ENCODE measurements around the gene PIP4K2B. TPM values are rescaled to one million over a fixed set of nuclear protein-coding genes. Genes with fewer than 3 reads are reported as not detected.

The PIP4K2B gene
- total RNA-seq, 4 donors from 2014 or later, result 14.4 to 32.6 (median 24.1) TPM

DNA sequence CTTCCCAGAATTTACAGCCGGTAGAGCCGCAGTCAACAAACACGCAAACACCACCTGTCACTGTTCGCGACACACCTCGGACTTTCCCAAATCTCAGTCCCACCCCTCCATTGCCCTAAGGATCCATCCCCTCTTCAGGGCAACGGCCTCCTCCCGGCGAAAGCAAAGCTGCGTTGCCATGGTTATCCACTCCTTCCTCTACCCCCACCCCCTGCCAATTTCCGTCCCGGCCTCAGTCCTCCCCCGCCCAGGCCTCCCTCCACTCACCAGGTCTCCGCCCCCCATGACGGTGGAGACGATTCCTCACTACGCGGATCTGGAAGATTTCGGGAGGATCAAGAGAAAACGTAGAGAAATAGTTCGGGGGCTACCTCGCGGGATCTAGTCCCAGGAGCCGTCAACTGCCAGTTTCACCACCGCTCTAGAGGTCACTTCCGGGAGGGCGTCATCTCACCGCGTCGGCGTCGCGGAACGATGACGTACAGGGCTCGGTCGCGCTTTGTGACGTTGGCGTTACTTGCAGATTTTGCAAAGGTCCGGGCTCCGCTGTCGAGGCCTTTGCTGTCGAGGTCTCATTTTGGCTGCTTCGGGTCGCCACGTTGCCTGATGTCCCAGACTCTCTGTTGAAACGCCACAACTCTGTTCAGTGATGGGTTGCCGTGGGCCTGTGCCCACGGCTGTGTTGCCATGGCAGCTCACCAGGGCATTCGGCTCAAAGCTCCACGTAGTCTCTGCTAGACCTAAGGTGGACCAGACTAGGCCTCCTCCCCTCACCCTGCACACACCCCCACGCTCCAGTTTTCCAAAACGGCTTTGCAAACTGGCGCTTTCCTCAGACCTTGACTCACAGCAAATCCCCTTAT is 25.8 kb upstream of the PIP4K2B start, which contains the start of gene CWC25:
CWC25 (minus strand) TSS at position 423 of the 863 bp plus-strand sequence; CDS start at position 285, 138 bp downstream.
- WGBS, 2 donors, result 0 to 2% methylated on average over 21 to 32 of the region's 55 CpGs
- peaks cover 4 to 21% (median 7%) of the 10 kb centered on the region in 3 donors for H3K36me3 ChIP-seq
- TF ChIP-seq, protein P1, sequence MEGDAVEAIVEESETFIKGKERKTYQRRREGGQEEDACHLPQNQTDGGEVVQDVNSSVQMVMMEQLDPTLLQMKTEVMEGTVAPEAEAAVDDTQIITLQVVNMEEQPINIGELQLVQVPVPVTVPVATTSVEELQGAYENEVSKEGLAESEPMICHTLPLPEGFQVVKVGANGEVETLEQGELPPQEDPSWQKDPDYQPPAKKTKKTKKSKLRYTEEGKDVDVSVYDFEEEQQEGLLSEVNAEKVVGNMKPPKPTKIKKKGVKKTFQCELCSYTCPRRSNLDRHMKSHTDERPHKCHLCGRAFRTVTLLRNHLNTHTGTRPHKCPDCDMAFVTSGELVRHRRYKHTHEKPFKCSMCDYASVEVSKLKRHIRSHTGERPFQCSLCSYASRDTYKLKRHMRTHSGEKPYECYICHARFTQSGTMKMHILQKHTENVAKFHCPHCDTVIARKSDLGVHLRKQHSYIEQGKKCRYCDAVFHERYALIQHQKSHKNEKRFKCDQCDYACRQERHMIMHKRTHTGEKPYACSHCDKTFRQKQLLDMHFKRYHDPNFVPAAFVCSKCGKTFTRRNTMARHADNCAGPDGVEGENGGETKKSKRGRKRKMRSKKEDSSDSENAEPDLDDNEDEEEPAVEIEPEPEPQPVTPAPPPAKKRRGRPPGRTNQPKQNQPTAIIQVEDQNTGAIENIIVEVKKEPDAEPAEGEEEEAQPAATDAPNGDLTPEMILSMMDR (IDR thresholded peaks at IDR 0.05), result peak in 2 of 6 experiments; percentile 25 to 33
- TF ChIP-seq POLR2A (IDR thresholded peaks at IDR 0.05), result peak in 3 of 4 donors; percentile 79 to 92 (median 91)
- H3K4me1 ChIP-seq, result peaks cover 15 to 38% (median 15%) of the 10 kb centered on the region in 3 donors
- no peaks in the 10 kb centered on the region for H3K27me3 ChIP-seq
- intact Hi-C loops (cut with DNase I), result no loop called here
- no peaks in the 10 kb centered on the region for H3K9me3 ChIP-seq
- peak within 1 kb of the TSS; percentile 96 to 100 (median 98) for H3K27ac ChIP-seq
- H3K4me3 ChIP-seq, result peak within 1 kb of the TSS; percentile 82 to 98 (median 88)
- DNase-seq, result peak; percentile 61

DNA sequence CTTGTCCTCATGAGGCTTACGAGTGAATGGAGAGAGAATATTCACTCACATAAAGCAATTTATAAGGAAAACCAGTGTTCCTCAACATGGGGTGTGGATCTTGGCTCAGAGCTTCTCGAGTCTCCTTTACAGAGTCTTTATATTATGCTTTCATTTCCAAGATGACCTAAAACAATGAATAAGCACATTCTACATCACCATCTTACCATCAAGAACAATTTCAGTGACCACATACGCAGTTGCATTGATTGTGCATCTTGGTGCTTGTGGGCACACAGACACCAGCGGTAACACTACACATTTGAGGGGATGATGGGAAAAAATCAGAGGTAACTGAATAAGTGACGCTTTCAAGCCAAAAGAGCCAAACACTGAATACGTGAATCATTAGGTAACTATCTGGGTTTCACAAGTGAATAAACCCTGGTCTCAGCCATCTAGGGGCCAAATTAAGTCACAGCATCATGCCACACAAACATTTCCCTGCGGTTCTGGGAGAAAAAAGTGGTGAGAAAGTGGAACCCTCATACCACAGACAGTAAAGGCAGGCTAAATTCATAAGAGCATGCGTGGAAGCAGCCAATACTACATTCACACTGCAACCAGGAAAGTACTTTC is 16.3 kb upstream of the PIP4K2B start:
- H3K27me3 ChIP-seq, result no peaks in the 10 kb centered on the region
- intact Hi-C loops (cut with DNase I), result no loop called here
- no peaks in the 10 kb centered on the region for H3K4me1 ChIP-seq
- no peak overlapping the region for H3K27ac ChIP-seq
- no peak for TF ChIP-seq POLR2A (IDR thresholded peaks at IDR 0.05)
- TF ChIP-seq, protein P1 (IDR thresholded peaks at IDR 0.05), result peak in 3 of 6 experiments; percentile 12 to 30 (median 14)
- 67 to 72% methylated on average over 8 of the region's 8 CpGs for WGBS, 2 donors
- no peak for DNase-seq
- H3K9me3 ChIP-seq, result no peaks in the 10 kb centered on the region
- H3K36me3 ChIP-seq, result peaks cover 20 to 100% (median 45%) of the 10 kb centered on the region in 3 donors
- H3K4me3 ChIP-seq, result no peak overlapping the region

DNA sequence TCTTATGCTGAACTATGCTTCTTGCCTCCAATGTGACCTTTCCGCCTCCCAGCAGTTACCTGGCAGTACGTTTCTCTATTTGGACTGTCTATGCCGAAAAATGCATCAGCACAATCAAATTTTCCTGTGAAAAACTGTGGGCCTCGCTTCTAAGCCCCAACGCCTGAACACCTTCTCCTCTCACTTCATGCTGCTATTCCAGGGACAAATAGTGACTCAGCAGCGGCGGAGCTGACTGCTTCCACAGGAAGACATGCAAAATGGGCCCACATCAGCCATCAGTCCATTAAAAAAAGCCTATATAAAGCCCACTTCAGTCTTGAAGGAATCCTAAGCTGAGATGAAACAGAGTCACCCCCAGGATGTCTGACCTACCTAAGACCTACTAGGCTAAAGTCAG is 10.5 kb upstream of the PIP4K2B start:
- WGBS, 2 donors, result 94 to 96% methylated on average over 7 of the region's 7 CpGs
- Histone ChIP-seq H3K36me3 (peaks cover 40 to 100% (median 73%) of the 10 kb centered on the region in 3 donors), H3K27me3 (no peaks in the 10 kb centered on the region), H3K4me1 (no peaks in the 10 kb centered on the region), H3K27ac (no peak overlapping the region), H3K4me3 (no peak overlapping the region), H3K9me3 (no peaks in the 10 kb centered on the region)
- intact Hi-C loops (cut with DNase I), result no loop called here
- no peak for TF ChIP-seq POLR2A (IDR thresholded peaks at IDR 0.05)
- TF ChIP-seq, protein P1 (IDR thresholded peaks at IDR 0.05), result no peak
- DNase-seq, result no peak

DNA sequence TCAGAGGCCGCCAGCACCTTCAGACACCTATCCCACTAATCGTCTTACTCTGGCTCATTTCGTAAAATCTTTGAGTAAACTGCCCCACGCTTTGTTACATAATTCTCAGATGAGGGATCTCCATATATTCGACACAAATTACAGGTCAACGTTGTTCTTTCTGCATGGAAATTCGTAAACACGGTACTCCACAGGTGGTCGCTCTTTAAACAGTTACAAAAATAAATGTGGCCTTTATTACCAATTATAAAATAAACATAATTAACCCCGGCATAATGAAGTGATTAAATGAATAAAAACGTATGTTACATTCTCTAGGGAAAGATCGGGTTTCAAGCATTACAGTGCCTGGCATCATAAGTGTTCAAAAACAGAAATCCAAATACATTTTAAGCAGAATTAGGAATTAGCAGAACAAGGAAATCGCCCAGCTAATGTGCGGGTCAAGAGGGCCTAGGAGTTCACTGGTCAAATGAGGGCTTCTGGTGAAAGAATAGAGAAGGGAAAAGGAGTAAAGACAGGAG is 943 bp upstream of the PIP4K2B start:
- TF ChIP-seq, protein P1 (IDR thresholded peaks at IDR 0.05), result no peak
- no peak for TF ChIP-seq POLR2A (IDR thresholded peaks at IDR 0.05)
- WGBS, 2 donors, result 16 to 17% methylated on average over 14 of the region's 14 CpGs
- H3K4me3 ChIP-seq, result peak overlapping the region; percentile 60 to 92 (median 79)
- intact Hi-C loops (cut with DNase I), result no loop called here
- no peaks in the 10 kb centered on the region for H3K27me3 ChIP-seq
- H3K36me3 ChIP-seq, result peaks cover 9 to 56% (median 26%) of the 10 kb centered on the region in 3 donors
- H3K4me1 ChIP-seq, result peaks cover 16 to 44% (median 22%) of the 10 kb centered on the region in 3 donors
- no peak for DNase-seq
- no peaks in the 10 kb centered on the region for H3K9me3 ChIP-seq
- peak overlapping the region; percentile 98 to 100 (median 100) for H3K27ac ChIP-seq

Data from esophagus squamous epithelium (tissue), 5 donors.